SKM-1 (cell line): ENCODE measurements around the gene CXCL17.
"Not testable (repeated sequence)": the region's sequence is repeated elsewhere in the genome, so short reads cannot be mapped to it uniquely, and the experiment has no call there.

ENCODE experiments used
- DNase-seq: peaks from one replicate; lab custom pipeline; 2025; ENCODE audit not compliant: unreplicated experiment; lab: John Stamatoyannopoulos, UW

The CXCL17 gene

DNA sequence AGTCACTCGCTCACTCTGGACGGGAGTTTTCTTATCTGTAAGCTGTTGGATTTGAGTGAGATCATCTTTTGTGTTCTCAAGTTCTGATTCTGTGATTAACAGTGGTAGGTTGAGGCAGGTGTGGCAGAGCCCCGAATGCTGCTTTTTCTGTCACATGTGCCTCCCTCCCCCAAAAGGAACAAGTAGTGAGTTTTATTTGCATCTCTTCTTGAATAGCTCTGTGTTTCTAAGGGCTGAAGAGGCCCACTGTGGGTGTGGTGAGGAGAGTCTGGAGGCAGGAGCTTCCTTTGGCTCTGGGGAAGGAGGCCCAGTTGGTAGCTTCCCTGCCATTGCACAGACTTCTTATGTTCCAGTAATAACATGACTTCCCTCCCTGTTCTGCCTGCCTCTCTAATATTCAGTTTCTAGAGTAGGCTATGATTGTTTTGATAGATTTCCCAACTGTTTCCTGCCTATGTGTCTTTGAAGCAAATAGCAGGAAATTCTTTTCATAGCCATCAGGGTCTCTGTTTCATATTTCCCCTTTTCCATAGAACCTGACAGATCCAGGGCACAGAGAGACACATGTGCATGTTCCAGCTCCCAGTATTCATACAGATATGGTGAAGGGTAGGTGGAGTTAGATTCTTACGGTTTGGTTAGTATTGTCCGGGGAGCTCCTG, 23.9 kb upstream of the CXCL17 start:
- DNase-seq = no peak

GRCh38 chr19:42465827-42466280, 23.1 kb upstream of the CXCL17 start:
- no peak for DNase-seq

GRCh38 chr19:42461700-42462324, 19.1 kb upstream of the CXCL17 start:
- no peak for DNase-seq

GRCh38 chr19:42461231-42461630, 18.5 kb upstream of the CXCL17 start:
- DNase-seq = not testable (repeated sequence)

DNA sequence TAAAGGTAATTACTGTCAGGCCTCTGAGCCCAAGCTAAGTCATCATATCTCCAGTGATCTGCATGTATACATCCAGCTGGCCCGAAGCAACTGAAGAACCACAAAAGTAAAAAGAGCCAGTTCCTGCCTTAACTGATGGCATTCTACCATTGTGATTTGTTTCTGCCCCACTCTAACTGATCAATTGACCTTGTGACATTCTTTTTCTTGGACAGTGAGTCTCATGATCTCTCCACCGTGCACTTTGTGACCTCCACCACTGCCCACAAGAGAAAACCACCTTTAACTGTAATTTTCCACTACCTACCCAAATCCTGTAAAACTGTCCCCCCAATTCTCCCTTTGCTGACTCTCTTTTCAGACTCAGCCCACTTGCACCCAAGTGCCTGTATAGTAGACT, 17.2 kb upstream of the CXCL17 start:
- DNase-seq = no peak

GRCh38 chr19:42455621-42456081, 12.9 kb upstream of the CXCL17 start:
- DNase-seq = no peak

- no peak for DNase-seq
These were observed 12.3 kb upstream of the CXCL17 start for GRCh38 chr19:42455086-42455485.

DNA sequence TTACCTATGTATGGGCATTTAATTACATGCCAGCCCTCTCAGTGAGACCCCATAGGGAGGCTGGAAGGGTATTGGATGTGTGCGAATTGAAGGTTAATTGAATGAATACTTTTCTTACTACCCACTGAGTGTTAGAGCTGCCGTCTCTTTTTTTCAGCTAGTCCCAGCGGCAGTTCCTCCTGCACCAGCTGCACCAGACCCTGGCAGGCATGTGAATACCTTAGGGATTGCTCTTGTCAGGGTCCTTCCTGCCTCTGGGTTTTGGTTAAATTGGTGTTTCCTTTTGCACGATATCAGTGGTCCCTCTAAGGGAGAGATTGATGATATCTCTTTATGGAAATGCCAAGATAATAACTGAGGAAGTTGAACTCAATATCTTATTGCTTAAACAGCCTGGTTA, 9.8 kb upstream of the CXCL17 start:
- no peak for DNase-seq

DNA sequence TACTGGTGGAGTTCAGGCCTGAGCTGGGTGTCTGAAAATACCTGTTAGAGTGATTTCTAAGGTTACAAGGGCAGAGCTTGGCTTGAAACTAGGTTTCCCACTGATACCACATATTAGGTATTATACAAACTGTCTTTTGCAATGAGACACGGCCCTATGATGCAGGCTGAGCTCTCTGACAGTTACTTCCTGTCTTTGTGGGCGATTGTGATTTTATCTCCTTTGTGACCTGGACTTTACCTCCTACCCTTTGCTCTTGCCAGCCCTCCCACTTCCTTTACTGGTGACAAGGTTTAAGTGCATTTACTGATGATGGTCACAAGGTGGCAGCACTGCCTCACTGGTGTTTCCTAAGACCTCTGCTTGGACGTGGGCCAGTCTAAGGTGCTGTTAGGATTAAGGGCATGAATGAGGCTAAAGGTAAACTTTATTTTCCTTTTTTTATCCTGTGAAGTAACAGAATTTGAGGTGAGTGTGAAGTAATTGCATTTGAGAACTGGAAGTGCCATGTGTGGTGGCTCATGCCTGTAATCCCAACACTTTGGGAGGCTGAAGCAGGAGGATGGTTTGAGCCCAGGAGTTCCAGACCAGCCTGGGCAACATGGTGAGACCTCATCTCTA, 7.7 kb upstream of the CXCL17 start:
- DNase-seq = peak; percentile 53

DNA sequence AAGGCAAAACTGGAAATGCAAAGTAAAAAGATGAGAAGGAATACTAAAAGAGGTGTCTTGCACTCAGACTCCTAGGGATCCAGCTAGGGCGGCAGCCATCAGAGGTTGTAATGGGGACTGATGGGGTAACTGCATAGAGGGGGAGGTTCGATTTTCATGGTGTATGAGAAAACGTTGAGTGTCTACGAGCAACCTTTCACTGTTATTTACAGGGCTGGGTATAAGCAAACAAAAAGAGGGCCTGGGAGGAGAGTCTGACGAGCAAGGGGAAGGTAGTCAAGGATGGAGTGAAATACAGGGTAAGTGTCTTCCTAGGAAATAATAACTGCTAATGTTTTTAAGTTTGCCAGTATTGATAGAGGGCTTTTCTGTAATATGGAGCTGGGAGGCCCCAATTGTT, 5.6 kb upstream of the CXCL17 start:
- DNase-seq = not testable (repeated sequence)

DNA sequence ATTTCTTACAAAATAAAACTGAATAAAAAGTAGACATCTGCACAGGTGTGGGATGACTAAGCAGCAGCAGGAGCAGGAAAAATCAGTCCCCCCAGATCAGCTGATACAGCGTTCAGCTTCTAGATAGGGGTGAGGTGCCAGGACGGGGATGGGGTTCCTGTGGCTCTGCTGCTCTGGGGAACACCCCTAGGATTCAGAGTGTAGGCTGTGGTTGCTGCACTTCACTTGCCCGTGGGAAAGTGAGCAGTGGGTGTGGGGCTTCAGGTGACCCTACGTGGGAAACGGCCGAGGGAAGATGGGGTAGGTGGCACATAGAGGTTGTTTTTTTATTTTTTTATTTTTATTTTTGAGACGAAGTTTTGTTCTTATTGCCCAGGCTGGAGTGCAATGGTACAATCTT, 3.2 kb upstream of the CXCL17 start:
- DNase-seq = no peak

DNA sequence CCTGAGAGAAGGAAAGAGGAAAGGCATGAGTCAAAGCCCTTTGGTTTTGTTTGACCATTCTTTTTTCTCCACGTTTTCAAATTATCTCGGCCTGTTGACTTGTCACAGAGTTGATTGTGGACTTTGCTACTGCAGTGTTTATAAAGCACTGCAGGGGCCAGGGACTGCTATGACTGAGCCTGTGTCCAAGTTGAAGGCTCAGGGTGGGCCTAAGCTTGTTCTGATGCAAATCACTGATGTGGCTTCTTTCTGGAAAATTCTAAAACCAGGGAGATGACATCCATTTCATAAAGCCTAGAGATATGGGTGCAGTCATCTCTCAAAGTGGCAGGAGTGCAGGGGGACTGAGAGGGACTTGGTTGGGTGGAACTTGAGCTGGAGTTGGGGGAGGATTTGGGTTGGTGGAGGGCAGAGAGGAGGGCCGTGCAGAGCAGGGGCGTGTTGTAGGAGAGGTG, 1.2 kb upstream of the CXCL17 start:
- no peak for DNase-seq

- no peak for DNase-seq
These were observed 1.7 kb downstream of the CXCL17 start for GRCh38 chr19:42441049-42441445.

DNA sequence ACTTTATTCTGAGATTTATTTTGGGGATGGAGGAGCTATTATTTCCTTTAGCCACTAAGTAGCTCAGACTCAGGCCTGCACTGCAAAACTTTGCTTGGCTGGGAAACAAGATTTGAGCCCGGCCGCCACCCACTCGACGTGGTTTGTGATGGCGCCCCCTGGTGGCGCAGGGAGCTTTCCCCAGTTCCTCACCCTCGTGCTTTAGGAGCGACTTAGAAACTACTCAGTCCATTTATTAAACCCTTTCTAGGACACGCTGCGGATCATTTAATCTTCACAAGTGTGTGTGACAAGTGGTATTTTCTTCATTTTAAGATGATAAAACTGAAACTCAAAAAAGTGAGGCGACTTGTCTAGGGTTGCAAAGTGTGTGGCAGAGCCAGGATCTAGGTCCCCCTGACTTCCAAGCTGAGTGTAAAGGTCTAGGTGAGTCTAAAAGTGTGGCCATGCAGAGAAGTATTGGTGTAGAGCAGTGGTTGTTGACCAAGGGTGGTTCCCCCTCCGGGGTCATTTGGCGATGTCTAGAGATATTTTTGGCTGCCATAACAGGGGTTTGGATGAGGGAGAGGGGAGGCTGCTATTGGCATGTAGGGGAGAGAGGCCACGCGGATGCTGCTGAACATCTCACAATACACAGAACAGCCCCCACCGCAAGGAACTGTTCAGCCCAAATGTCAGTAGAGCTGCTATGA, 2.2 kb downstream of the CXCL17 start:
- peak; percentile 14 for DNase-seq

- DNase-seq = no peak
These were observed 6.7 kb downstream of the CXCL17 start for GRCh38 chr19:42436006-42436405.

GRCh38 chr19:42435316-42435715, 7.4 kb downstream of the CXCL17 start:
- DNase-seq = no peak

- peak; percentile 8 for DNase-seq
These were observed 9.1 kb downstream of the CXCL17 start for GRCh38 chr19:42433503-42434260.

DNA sequence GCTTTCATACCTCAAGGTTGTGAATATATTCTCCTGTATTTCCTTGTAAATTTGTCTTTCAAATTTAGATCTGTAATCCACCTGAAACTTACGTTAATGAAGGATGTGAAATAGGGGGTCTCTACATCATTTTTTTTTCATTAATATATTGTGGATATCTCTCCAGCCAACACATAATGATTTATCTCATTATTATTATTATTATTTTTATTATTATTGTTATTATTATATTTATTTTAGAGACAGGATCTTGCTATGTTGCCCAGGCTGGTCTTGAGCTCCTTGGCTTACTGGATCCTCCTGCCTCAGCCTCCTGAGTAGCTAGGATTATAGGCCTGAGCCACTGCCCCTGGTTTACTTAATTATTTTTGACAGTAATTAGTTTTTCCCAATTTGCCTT, 11.3 kb downstream of the CXCL17 start:
- DNase-seq = no peak

DNA sequence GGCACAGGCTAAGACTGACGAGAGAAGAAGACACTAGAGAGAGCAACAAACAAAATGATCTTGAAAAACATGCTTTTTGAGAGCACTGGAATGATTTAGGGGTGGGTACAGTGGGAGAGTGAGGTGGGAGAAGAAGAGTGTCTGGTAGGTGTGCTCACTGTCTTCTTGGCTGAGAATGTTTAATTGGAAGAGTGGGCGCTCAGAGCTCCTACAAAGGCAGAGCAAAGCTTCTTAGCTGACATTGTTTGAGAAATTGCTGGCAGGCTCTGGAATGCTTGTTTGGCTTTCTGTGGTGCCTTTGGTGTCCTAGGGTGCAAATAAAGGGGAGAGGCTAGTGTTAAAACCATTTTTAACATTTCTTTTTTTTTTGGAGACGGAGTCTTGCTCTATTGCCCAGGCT, 14.1 kb downstream of the CXCL17 start:
- no peak for DNase-seq

DNA sequence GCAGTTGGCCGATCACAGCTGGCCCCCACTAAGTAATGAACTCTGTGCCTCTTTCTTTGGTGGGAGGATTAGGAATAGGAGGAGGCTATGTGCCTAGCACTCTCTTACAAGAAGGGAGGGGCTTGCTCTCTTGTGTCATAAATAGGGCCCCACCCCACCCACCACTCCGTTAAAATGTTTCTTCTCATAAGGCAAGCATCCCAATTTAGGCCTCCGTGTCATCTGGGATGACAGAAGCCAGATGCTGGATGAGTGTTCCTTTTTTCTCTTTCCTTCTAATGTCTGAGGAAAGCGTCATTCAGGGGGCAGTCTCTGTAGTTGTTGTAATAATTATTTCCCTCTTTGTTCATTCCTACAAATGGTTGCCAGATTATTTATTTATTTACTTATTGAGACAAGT, 15.4 kb downstream of the CXCL17 start, which contains the start of gene LIPE:
Gene LIPE (minus strand): TSS at position 76 of the 400 bp plus-strand sequence. CDS start 239 bp downstream, outside the sequence.
- no peak for DNase-seq

DNA sequence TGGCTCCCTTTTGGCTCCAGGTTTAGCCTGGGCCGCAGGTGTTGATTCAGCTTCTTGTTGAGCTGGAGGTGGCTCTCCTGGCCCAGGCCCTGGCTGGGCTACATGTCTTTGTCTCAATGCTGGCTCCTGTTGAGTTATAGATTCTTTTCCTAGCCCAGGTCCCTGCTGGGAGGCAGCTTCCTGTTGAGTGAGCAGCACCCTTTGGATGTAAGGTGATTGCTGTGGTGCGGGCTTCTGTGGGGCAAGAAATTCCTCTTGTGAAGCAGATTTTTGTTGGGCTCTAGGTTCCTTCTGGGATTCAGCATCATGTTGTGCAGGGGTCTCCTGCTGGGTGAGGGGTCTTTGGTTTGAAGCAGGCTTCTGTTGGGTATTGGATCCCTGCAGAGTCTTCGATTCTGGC, 16.1 kb downstream of the CXCL17 start:
- DNase-seq = no peak
